ENCODE data around the gene PRKCA. TPM values are rescaled to one million over a fixed set of nuclear protein-coding genes. Genes with fewer than 3 reads are reported as not detected.
"Not testable (repeated sequence)": the region's sequence is repeated elsewhere in the genome, so short reads cannot be mapped to it uniquely, and the experiment has no call there.

Gene PRKCA
- total RNA-seq, 6 experiments from 2014 or later: 81.2 to 106 (median 92.9) TPM

GRCh38 chr17:66474258-66474657, 171.8 kb downstream of the PRKCA start:
- no peak overlapping the region for H3K4me3 Mint-ChIP-seq
- peaks cover 41% of the 10 kb centered on the region for H3K36me3 Mint-ChIP-seq (ENCODE audit: low read depth)
- H3K4me1 Mint-ChIP-seq (ENCODE audit: low read depth): peaks cover 57% of the 10 kb centered on the region
- no peak for DNase-seq
- peaks cover 2% of the 10 kb centered on the region; the same call in 1 of the 2 replicates for H3K27me3 Mint-ChIP-seq (ENCODE audit: insufficient read depth)
- no peaks in the 10 kb centered on the region for H3K9me3 Mint-ChIP-seq
- no peak overlapping the region for H3K27ac Mint-ChIP-seq
- TF ChIP-seq, protein P1, sequence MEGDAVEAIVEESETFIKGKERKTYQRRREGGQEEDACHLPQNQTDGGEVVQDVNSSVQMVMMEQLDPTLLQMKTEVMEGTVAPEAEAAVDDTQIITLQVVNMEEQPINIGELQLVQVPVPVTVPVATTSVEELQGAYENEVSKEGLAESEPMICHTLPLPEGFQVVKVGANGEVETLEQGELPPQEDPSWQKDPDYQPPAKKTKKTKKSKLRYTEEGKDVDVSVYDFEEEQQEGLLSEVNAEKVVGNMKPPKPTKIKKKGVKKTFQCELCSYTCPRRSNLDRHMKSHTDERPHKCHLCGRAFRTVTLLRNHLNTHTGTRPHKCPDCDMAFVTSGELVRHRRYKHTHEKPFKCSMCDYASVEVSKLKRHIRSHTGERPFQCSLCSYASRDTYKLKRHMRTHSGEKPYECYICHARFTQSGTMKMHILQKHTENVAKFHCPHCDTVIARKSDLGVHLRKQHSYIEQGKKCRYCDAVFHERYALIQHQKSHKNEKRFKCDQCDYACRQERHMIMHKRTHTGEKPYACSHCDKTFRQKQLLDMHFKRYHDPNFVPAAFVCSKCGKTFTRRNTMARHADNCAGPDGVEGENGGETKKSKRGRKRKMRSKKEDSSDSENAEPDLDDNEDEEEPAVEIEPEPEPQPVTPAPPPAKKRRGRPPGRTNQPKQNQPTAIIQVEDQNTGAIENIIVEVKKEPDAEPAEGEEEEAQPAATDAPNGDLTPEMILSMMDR (IDR thresholded peaks at IDR 0.05): no peak

- TF ChIP-seq, protein P1 (IDR thresholded peaks at IDR 0.05): no peak
- Mint-ChIP-seq H3K9me3 (no peaks in the 10 kb centered on the region), H3K4me3 (no peak overlapping the region)
Measured at GRCh38 chr17:66474806-66475497, 172.5 kb downstream of the PRKCA start.

GRCh38 chr17:66476014-66476413, 173.6 kb downstream of the PRKCA start:
- Mint-ChIP-seq H3K9me3 (no peaks in the 10 kb centered on the region), H3K4me1 (ENCODE audit: low read depth) (peaks cover 53% of the 10 kb centered on the region), H3K27me3 (ENCODE audit: insufficient read depth) (peaks cover 2% of the 10 kb centered on the region), H3K27ac (no peak overlapping the region), H3K4me3 (no peak overlapping the region), H3K36me3 (ENCODE audit: low read depth) (peaks cover 57% of the 10 kb centered on the region)
- no peak for DNase-seq
- TF ChIP-seq, protein P1 (IDR thresholded peaks at IDR 0.05): no peak

More at GRCh38 chr17:66474806-66475497, 172.5 kb downstream of the PRKCA start:
- peak overlapping the region; percentile 54; the same call in 1 of the 2 replicates for H3K27ac Mint-ChIP-seq
- peaks cover 50% of the 10 kb centered on the region for H3K4me1 Mint-ChIP-seq (ENCODE audit: low read depth)
- H3K27me3 Mint-ChIP-seq (ENCODE audit: insufficient read depth): peaks cover 2% of the 10 kb centered on the region; the same call in 1 of the 2 replicates
- H3K36me3 Mint-ChIP-seq (ENCODE audit: low read depth): peaks cover 48% of the 10 kb centered on the region
- no peak for DNase-seq

GRCh38 chr17:66477615-66478283, 175.3 kb downstream of the PRKCA start:
- Mint-ChIP-seq H3K4me3 (no peak overlapping the region), H3K4me1 (ENCODE audit: low read depth) (peaks cover 41% of the 10 kb centered on the region), H3K9me3 (no peaks in the 10 kb centered on the region), H3K36me3 (ENCODE audit: low read depth) (peaks cover 55% of the 10 kb centered on the region), H3K27me3 (ENCODE audit: insufficient read depth) (peaks cover 4% of the 10 kb centered on the region), H3K27ac (peak overlapping the region; percentile 0; the same call in 1 of the 2 replicates)
- TF ChIP-seq, protein P1 (IDR thresholded peaks at IDR 0.05): no peak
- no peak for DNase-seq

DNA sequence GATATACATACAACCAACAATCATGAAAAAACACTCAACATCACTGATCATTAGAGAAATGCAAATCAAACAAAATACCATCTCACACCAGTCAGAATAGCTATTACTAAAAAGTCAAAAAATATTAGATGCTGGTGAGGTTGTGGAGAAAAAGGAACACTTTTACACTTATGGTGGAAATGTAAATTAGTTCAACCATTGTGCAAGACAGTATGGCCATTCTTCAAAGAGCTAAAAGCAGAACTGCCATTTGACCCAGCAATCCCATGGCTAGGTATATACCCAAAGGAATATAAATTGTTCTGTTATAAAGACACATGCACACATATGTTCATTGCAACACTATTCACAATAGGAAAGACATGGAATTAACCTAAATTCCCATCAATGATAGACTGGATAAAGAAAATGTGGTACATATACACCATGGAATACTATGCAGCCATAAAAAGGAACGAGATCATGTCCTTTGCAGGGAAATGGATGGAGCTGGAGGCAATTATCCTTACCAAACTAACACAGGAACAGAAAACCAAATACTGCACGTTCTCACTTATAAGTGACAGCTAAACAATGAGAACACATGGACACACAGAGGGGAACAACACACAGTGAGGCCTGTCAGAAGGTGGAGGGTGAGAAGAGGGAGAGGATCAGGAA, 176.9 kb downstream of the PRKCA start:
- H3K27me3 Mint-ChIP-seq (ENCODE audit: insufficient read depth); DNase-seq; H3K9me3 Mint-ChIP-seq; H3K4me3 Mint-ChIP-seq; H3K27ac Mint-ChIP-seq: not testable (repeated sequence)
- peaks cover 41% of the 10 kb centered on the region for H3K4me1 Mint-ChIP-seq (ENCODE audit: low read depth)
- H3K36me3 Mint-ChIP-seq (ENCODE audit: low read depth): peaks cover 49% of the 10 kb centered on the region

Data from HFFc6 (cell line).